GM18907 (cell line): ENCODE measurements around the gene DCLK1.

Source experiments
- ATAC-seq: cut with Tn5 transposase; IDR thresholded peaks from one replicate; pipeline ENCODE4 v1.9.1; 2021; ENCODE audit warnings: mild to moderate bottlenecking, moderate library complexity; ENCODE audit not compliant: unreplicated experiment

The DCLK1 gene

DNA sequence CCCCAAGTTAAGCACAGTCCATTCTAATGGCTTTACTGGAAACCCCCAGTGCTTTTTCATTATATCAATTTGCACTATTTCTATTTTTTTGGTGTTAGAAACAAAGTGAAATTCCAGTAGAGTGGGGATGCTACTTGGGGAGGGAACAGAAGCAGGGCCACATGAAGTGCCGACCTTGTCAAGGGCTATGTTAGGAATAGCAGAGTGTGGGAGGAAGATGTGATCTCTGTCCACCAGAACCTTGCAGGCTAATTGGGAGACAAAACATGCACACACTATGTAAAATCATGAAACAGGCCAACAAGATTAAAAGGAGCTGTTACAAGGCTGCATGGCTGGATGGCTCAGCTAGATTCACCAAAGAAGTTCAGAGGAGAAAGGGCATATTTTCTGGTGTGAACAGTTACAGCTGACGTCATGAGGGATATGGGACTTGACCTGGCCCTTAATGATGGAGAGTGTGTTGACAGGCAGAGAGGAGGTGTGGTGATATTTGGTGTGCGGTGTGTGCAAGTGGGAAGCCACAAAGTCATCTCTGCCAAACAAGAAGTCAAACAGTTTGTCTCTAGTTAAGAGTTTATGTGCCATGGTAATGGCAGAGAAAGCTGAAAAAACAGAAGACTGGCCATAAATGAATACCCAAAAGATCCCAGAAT is 336.3 kb downstream of the DCLK1 start:
- ATAC-seq, result no peak

DNA sequence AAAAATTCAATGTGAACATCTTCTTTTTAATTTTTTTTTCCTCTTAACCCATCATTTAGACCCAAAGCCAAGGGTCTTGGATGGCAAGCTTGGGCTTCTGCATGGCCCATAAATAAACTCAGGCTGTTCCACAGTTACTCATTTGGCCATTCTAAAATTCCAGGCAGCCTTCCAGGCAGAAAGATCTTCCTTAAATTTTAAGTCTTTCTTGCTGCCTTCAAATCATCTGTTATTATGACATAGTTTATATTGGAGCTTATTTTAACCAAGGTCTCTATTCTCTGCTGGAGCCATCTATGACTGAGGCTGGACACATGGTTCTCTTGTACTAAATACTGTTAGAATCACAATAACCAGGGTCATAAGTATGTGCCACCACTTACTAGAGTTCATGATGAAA is 337.4 kb downstream of the DCLK1 start:
- no peak for ATAC-seq

DNA sequence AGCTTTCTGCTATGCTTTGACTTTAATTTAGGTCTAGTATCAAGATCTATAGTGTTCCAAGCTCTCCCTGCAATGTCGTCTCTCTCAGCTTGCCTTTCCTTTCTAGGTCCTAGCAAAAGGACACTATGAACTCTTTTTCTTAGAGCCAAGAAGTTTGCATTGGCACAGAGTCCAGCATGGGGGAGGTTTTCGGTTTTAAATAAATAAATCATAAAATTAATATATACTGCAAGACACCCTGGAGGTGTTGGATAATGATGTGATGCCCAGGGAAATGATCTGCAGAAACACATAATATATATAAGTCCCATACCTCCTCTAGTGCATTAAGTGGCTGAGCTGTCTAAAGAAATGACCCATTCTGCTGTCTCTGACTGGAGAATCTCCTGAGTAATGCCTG is 338.3 kb downstream of the DCLK1 start:
- ATAC-seq, result no peak

DNA sequence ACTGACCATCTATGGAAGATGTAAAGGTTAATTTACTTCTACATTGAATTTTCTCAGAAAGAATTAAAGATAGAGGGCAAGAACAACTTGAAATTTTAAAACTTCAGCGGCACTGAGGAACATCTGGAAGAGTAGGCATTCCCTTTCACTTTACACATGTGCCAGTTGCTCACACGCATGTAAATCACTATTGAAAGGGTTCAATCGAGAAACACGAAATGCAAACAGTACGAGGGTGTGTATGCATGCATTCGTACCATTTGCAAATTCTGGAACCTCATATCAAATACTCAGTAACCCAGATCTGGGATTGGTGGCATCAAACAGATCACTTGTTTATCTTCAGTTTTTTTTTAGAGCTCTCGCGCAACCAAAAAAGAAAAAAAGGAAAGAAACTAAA is 339.2 kb downstream of the DCLK1 start:
- ATAC-seq, result no peak

DNA sequence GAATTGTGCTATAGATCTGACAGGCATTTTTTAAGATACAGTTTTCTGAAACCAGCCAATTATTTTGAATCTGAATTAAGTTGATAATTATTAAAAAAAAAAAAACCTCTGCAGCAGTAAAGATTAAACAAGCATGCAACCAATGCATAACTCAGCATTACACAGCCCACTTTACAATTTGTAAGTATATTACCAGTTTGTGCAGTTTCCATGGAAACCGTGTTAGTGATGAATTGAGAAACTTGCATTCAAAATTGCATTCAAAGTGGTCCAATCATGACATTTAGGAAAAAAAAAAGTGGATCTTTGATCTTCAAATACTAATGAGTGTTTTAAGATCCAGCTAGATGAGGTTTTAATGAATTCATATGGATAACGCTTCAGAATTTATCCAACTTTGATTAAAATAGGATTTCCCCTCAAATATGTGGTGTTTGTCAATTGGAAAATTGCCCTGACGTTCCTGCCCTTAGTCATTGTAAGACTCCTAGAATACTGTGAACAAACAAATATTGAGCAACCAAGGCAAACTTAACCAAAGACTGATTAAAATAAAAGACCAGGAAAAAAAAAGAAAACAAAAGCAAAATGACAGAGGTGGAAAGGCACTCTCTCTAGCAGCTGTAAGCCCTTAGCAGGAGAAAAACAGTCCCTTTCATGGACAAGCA is 339.9 kb downstream of the DCLK1 start:
- no peak for ATAC-seq

DNA sequence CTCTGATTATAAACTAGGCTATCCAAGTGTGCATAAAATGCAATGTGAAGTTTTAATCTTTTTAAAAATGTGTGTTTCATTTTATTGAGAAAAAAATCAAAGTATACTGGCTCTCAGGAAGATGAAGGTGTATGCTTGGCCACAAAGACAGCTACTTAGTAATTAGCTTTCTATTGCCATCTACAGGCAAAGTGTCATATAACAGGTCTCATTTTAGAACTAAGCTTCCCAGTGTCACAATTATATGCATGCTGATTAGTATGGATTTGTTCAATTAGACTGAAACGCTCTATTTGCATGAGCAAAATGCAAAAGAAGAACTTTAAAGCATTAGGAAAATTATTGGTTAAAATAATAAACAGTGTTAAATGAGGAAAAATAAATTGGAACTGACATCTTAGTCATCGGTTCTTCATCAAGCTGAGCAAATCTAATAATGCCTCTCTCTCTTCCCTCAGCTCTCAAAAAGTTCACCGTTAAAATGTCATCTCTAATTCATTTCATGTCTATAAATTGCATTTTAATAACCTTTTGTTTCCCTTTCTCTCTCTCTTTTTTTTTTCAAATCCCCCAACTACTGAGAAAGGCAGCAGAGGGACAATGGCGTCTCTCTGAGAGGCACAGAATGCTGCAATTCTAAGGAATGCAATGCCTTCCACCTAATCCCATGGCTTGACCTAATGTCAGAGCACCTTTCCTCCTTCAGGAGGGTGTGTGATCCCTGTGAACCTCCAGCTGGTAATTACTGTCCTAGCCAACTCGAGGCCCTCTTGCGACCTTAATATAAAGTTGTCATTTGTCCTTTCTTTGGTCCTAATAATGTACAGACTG is 341.6 kb downstream of the DCLK1 start:
- ATAC-seq, result peak; percentile 89

DNA sequence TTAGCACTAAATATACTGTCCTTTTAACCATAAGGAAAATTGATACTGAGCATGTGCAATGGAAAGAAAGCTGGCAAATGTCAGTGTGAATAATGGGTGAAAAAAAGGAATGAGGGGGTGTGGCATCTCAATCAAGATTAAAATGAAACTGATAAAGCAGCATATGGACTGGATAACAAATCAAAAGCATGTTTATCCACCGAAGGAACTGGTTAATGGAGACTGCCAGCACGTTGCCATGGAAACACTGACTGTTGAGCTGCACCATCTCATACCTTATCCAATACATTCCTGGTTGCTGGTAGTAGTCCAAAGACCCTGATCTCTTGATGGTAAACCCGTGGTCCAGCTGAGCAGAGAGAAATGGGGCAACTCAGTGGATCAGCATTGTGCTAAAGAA is 343.2 kb downstream of the DCLK1 start:
- ATAC-seq, result no peak

DNA sequence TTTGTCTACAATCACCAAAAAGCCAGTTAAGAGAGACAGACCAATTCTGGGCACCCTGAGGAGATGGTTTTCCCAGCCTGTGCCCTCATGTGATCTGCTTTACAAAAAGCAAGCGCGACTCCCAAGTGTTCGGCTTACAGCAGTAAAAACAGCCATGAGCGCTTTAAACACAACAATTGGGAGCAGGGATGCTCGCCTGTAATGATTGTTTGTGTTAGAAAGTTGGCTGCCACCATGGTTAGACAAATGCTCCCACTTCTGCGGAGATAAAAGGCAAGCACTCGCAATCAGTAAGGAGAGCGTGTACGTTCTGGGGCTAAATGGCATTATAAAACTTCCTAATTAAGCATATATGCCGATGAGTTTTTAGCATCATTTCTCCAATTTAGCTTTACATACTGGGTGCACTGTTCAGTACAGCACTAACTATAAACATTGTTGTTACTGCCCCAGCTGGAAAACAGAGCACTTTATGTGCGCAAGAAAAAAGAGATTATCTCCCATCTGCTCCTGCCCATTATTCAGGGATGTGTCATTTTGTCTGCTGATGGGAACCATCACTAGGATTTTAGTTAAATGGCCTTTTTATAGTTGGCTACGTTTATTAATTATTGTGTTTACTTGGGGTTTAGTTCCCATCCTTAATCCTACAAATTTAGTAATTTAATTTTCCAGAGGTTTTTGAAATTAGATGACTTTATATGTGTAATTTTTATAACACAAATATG is 345.4 kb downstream of the DCLK1 start:
- no peak for ATAC-seq

DNA sequence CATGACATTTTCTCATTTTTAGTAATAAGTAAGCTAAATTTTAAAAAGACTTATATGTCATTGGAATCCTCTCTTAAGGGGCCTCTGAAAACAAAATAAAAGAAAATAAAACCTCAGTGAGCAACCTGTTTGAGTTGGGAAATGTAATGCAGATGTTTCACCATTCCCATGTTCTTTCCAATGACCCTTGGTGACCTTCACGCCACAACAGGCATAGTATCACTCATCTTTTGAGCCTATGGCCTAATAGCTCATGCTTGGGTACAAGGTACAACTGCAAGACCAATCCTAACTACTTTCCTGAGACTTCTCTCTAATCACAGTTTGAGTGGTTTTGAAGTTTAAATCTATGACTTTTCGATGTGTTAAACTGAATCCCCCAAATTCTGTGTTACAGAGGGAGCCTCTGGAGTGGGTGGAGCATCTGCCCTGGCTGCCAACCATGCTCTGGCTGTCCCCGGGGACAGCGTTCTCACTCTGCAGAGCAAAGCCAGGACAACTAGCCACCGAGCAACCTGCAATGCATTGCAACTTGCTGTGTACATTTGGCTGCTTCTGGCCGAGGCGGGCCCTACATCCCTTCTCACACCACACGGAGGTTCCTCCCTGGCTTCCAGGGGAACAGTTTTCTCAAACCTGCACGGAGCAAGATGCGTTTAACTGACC is 346.8 kb downstream of the DCLK1 start:
- ATAC-seq, result no peak

DNA sequence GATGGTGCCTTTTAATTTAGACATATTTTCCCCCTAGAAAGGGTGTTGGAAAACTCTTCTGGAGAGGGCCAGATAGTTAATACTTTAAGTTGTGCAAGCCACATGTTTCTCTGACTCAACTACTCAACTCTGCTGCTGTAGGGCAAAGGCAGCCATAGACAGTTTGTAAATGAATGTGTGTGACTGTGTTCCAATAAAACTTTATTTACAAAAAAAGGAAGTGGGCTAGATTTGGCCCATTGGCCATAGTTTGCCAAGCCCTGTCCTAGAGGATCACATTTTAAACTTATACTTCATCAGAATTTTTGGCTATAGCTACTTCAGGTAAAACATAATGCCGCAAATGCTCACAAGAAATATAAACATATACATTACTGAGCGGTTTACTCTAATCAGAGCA is 348.4 kb downstream of the DCLK1 start:
- no peak for ATAC-seq

DNA sequence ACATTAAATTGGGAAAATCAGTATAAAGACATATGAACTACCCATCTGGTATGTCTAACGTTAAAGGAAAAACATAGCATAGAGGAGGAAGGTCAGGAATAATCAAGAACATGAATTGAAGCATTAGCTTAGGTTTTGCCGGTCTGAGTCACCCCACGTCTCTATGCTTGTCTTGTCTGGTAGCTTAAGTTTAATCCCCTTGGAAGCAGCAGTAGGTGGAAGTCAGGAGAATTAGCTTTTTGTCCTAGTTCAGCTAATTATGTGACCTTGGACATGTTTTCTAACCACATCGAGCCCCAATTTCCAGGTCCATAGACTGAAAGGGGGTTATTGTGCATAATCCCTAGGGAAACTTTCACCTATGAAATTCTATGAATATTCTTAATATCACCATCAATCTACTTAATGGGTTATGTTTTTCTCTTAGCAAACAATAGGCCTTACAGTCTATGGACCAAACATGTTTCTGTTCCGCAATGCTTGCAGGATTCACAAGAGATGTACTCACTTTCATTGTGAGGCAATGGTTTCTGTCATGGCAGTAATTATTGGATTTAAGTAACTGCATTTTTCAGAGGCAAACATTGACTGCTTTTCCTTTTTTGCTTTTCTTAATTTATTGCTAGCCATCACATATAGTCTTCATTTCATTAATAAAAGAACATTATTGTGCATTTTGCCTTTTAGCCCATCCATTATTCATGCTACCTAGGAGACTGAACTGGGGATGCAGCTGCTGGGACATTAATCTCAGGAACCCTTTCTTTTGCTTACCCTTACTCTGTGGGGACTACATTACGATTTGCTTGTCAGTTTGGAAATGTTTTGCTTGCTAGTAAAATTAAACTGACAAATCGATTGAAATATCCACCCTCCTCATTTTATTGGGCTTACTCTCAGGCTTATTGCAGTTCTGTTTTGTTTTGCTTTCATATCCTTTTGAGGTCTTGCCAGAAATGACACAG is 349.9 kb downstream of the DCLK1 start:
- ATAC-seq, result no peak

DNA sequence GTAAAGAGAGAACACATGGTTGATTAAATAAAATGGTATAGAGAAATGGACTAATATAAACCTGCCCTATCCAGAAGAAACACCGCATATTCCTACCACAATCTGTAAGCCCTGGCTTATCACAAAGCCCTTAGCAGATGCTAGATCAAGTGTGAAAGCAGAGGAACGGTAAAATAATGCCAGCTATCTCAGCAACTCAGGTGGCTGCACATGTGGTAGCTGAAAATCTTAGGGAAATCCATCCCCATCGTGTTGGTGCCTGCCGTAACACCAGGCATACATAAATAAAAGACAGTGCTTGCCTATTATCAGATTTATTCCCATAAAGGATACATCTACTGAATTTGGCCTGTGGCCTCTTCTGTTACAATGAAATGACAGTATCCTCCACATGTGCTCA is 350.6 kb downstream of the DCLK1 start:
- no peak for ATAC-seq

DNA sequence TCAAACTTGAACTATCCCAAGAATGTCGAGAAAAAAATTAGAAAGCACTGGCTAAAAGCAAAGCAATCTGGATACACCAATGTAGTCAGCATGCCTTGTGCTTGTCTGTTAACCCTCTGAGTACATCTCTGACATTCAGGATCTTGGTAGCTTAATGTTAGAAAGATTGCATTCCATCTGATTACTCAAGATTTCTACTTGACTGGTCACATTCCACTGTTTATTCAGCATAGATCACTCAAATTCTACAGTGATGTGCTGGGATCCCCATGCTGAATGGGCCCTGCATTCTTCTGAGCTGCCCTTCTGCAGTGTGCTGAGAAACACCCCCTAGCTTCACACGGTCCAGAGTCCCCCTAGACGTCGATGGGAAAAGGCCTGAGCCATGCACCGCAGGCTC is 359.3 kb downstream of the DCLK1 start:
- ATAC-seq, result no peak

DNA sequence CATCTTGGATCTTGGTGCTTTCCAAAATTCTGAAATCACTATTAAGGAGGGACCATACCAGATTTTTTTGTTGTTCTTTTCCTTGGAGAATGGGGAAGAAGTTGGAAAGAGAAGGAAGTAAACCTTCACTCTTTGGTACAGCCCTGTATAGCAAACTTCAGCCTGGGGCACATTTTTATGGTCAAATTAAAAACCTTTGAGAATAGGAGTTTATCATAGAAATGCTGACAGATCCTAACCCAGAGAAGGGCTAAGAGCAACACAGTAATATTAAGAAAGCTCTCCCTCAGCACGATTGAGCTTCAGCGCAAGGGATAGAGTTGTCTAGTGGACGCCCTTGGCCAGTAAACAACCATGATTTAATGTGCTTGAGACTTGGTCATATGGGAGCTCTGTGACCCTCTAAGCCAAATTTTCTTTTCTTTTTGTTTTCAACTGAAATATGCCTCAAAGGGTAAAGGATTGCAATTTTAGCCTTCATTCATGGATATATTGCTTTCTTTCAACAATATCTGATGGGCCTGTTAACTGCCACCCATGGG is 360.4 kb downstream of the DCLK1 start:
- ATAC-seq, result no peak

DNA sequence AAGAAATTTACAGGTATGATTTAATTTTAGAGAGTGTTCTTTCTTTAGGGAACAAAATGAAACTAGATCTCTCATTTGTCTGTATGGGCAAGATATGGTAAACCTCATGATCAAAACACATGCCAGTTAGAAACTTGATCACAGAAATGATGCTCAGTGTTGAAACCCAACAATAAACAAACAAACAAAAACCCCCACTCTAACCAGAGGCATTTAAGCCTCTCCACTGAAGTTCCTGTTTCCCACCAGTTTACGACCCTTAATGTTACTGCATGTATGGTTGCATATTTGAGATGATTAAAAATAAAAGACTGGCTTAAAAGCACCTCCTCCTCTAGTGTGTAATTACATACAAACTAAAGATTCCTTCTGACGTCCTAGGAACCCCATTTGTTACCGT is 361.4 kb downstream of the DCLK1 start:
- no peak for ATAC-seq

DNA sequence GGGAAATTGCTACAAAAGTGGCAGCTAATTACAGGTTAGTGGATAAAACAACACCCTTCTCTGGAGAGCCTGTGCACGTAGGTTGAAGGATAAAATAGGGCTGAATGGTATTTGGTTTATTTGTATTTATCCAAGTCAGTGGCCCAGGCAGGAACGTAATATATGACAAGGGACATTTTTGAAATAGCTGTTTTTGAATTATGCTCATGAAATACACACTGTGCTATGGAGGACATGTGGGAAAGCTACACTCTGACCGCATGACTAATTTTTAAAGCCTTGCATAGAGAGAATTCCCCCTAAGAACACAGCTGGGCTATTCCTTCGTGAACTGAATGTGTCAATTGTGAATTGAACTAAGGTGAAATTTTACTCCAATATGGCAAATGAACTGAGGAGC is 362.6 kb downstream of the DCLK1 start:
- ATAC-seq, result no peak

DNA sequence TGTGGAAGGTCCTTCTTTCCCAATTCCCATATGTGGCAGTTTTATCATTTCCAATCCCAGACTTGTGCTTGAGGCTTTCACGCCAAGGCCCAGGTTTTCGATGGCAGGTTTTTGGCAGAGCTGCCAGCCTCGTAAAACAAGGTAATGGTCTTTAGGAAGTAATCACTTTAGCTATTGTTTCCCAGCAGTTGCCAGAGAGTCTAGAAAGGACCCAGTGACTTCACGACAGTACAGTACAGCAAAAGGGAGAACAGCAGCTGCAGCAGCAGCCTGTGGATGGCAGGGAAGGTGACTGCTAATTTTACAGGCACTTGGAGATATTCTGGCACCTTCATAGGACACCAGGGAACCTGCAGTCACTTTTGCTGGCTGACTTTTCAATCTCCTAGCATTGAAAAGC is 363.1 kb downstream of the DCLK1 start:
- ATAC-seq, result no peak

DNA sequence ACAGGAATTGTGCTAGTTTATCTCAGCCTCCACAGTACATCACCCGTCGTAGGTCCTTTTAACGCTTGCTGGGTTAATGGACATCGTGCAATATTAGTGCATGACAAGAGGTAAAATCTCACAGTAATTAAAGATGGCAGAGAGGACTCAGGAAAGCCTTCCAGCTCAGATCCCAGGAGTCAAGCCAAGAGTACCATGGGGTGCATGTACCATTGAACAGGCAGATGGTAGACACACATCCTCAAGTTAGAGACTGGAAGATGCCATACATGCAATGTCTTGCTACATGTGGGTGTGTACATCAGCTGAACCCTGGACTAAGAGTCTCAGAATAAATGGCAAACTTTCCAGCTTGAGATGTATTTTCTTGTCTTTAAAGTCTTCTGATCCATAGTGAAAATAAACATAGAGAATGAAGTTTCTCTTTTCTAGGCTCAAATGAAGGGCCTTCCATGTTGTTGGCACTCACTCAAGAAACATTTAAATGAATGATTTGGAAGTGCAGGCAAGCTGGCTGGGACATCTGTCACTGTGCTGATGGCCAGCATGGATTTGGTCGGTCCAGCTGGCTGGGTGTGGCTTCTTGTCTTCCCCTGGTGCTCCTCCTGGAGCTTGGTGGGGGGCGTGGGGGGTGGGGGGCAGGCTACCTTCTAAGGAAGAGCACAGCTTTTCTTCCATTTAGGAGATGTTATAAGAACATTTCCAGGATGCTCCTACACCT is 363.8 kb downstream of the DCLK1 start:
- ATAC-seq, result no peak

DNA sequence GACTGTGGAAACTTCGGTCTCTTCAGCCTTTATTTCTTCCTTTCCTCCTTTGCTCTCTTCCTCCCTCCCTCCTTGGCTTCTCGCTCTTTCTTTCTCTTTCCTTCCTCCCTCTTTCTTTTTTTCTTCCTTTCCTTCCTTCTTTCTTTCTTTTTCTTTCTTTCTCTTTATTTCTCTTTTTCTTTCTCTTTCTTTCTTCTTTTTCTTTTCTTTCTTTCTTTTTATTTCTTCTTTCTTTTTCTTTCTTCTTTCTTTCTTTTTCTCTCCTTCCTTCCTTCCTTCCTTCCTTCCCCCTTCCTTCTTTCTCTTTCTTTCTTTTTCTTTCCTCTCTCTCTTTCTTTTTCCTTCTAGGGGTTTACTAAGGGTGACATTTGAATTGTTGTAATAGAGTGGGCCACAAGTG is 364.5 kb downstream of the DCLK1 start:
- ATAC-seq, result no peak
